H9 (cell line): ENCODE data around the gene ADGRD1. TPM values are rescaled to one million over a fixed set of nuclear protein-coding genes. Genes with fewer than 3 reads are reported as not detected.

Source experiments
- DNase-seq: peaks from one replicate; pipeline ENCODE4 v3.0.0-alpha.2; 2017
- H2AFZ ChIP-seq: one replicate; pipeline ENCODE4 v1.6.1; 2013; ENCODE audit warnings: mild to moderate bottlenecking, low read length, control low read depth, moderate library complexity
- H2AK5ac ChIP-seq: 2 replicates; pipeline ENCODE4 v1.6.1; 2013; ENCODE audit warnings: low read length, control low read depth, mixed read lengths; ENCODE audit not compliant: insufficient read length
- H2BK120ac ChIP-seq: one replicate; pipeline ENCODE4 v1.6.1; 2013; ENCODE audit warnings: low read depth, mild to moderate bottlenecking, low read length, control low read depth, inconsistent platforms; ENCODE audit not compliant: poor library complexity, severe bottlenecking
- H2BK12ac ChIP-seq: 2 replicates; pipeline ENCODE4 v1.6.1; 2013; ENCODE audit warnings: low read length, control low read depth, mixed read lengths, low read depth; ENCODE audit not compliant: insufficient read length
- H2BK15ac ChIP-seq: 2 replicates; pipeline ENCODE4 v1.6.1; 2013; ENCODE audit warnings: low read depth, low read length, control low read depth
- H2BK20ac ChIP-seq: one replicate; pipeline ENCODE4 v1.6.1; 2013; ENCODE audit warnings: low read depth, mild to moderate bottlenecking, low read length, control low read depth, inconsistent platforms; ENCODE audit not compliant: poor library complexity, severe bottlenecking
- H2BK5ac ChIP-seq: 2 replicates; pipeline ENCODE4 v1.6.1; 2013; ENCODE audit warnings: low read length, control low read depth, mixed read lengths; ENCODE audit not compliant: insufficient read length
- H3K14ac ChIP-seq: 2 replicates; pipeline ENCODE4 v1.6.1; 2013; ENCODE audit warnings: low read length, control low read depth; ENCODE audit not compliant: insufficient read depth
- H3K18ac ChIP-seq: 2 replicates; pipeline ENCODE4 v1.6.1; 2013; ENCODE audit warnings: low read depth, mild to moderate bottlenecking, mixed read lengths, low read length, control low read depth; ENCODE audit not compliant: insufficient read length
- H3K23ac ChIP-seq: 2 replicates; pipeline ENCODE4 v1.6.1; 2013; ENCODE audit warnings: low read length, control low read depth, mixed read lengths, low read depth; ENCODE audit not compliant: insufficient read length
- H3K23me2 ChIP-seq: 2 replicates; pipeline ENCODE4 v1.6.1; 2013; ENCODE audit warnings: low read depth, mild to moderate bottlenecking, mixed read lengths, low read length, control low read depth; ENCODE audit not compliant: insufficient read length, poor library complexity, severe bottlenecking
- H3K27ac ChIP-seq: 2 replicates; pipeline ENCODE4 v1.5.1; 2013; ENCODE audit warnings: low read length, control low read depth, mixed read lengths, low read depth; ENCODE audit not compliant: insufficient read length
- H3K27me3 ChIP-seq: 2 replicates; pipeline ENCODE4 v1.6.1; 2013; ENCODE audit warnings: low read length, control low read depth, inconsistent platforms; ENCODE audit not compliant: insufficient read depth
- H3K4ac ChIP-seq: 2 replicates; pipeline ENCODE4 v1.6.1; 2013; ENCODE audit warnings: low read depth, mild to moderate bottlenecking, control low read depth, inconsistent platforms, low read length, moderate library complexity
- H3K4me1 ChIP-seq: 2 replicates; pipeline ENCODE4 v1.6.1; 2013; ENCODE audit warnings: low read length, control low read depth, inconsistent platforms; ENCODE audit not compliant: insufficient read depth
- H3K4me2 ChIP-seq: 2 replicates; pipeline ENCODE4 v1.6.1; 2013; ENCODE audit warnings: low read length, control low read depth, mixed read lengths; ENCODE audit not compliant: insufficient read length, insufficient read depth
- H3K56ac ChIP-seq: 2 replicates; pipeline ENCODE4 v1.6.1; 2013; ENCODE audit warnings: low read depth, mild to moderate bottlenecking, mixed read lengths, low read length, control low read depth; ENCODE audit not compliant: insufficient read length
- H3K79me1 ChIP-seq: 2 replicates; pipeline ENCODE4 v1.6.1; 2013; ENCODE audit warnings: low read depth, mild to moderate bottlenecking, moderate library complexity, low read length, control low read depth, inconsistent platforms; ENCODE audit not compliant: insufficient read depth, poor library complexity, severe bottlenecking
- H3K79me2 ChIP-seq: 2 replicates; pipeline ENCODE4 v1.6.1; 2013; ENCODE audit warnings: low read length, control low read depth, inconsistent platforms; ENCODE audit not compliant: insufficient read depth
- H3K9ac ChIP-seq: 2 replicates; pipeline ENCODE4 v1.6.1; 2013; ENCODE audit warnings: low read length, control low read depth, mixed read lengths; ENCODE audit not compliant: insufficient read length; ENCODE audit errors: extremely low read depth
- H3K9me3 ChIP-seq: one replicate; pipeline ENCODE4 v1.6.1; 2013; ENCODE audit warnings: low read depth, low read length, inconsistent platforms; ENCODE audit not compliant: control insufficient read depth
- H3T11ph ChIP-seq: one replicate; pipeline ENCODE4 v1.6.1; 2013; ENCODE audit warnings: mild to moderate bottlenecking, low read length, control low read depth, inconsistent platforms
- H4K20me1 ChIP-seq: one replicate; pipeline ENCODE4 v1.6.1; 2013; ENCODE audit not compliant: control insufficient read depth, insufficient read length, insufficient read depth
- H4K5ac ChIP-seq: 2 replicates; pipeline ENCODE4 v1.6.1; 2013; ENCODE audit warnings: low read depth, mild to moderate bottlenecking, mixed read lengths, low read length, control low read depth; ENCODE audit not compliant: insufficient read length
- H4K8ac ChIP-seq: replicated peaks from 2 replicates; pipeline ENCODE4 v1.6.1; 2013; ENCODE audit warnings: low read length, control low read depth, mixed read lengths, low read depth; ENCODE audit not compliant: insufficient read length
- H4K91ac ChIP-seq: 2 replicates; pipeline ENCODE4 v1.6.1; 2013; ENCODE audit warnings: low read depth, mild to moderate bottlenecking, moderate library complexity, mixed read lengths, low read length, control low read depth; ENCODE audit not compliant: insufficient read length
- H3K27ac Mint-ChIP-seq, 3 experiments: 2 replicates in 2 of 3; 3 replicates in 1 of 3; pipeline ENCODE4 v1.8.0; 2020 to 2021; ENCODE audit warnings: mixed read lengths in 3 of 3, mild to moderate bottlenecking in 1 of 3, moderate library complexity in 1 of 3
- H3K27me3 Mint-ChIP-seq: 2 replicates; pipeline ENCODE4 v1.8.0; 2021; ENCODE audit warnings: low read depth, mild to moderate bottlenecking, moderate library complexity, mixed read lengths
- H3K36me3 Mint-ChIP-seq, 3 experiments: 2 replicates in 2 of 3; 3 replicates in 1 of 3; pipeline ENCODE4 v1.8.0; 2020 to 2021; ENCODE audit warnings: low read depth in 3 of 3, mixed read lengths in 3 of 3; ENCODE audit not compliant: insufficient read depth in 1 of 3
- H3K4me1 Mint-ChIP-seq, 2 experiments: 2 replicates each; pipeline ENCODE4 v1.8.0; 2020; ENCODE audit warnings: mixed read lengths in 2 of 2
- H3K4me3 Mint-ChIP-seq, 2 experiments: 2 replicates in 1 of 2; 3 replicates in 1 of 2; pipeline ENCODE4 v1.8.0; 2020 to 2021; ENCODE audit warnings: mild to moderate bottlenecking in 2 of 2, mixed read lengths in 2 of 2, moderate library complexity in 1 of 2
- H3K9me3 Mint-ChIP-seq, 2 experiments: 2 replicates in 1 of 2; 3 replicates in 1 of 2; pipeline ENCODE4 v1.8.0; 2020; ENCODE audit warnings: mild to moderate bottlenecking in 2 of 2, mixed read lengths in 2 of 2, moderate library complexity in 1 of 2
- CTCF ChIP-seq: fragments of 200-600 bp; sonication (generic); conservative IDR thresholded peaks from 3 replicates; pipeline ENCODE4 v1.8.0; 2021; ENCODE audit warnings: antibody characterized with exemption, mild to moderate bottlenecking
- WGBS: extraction: QIAGEN DNeasy Blood & Tissue Kit; methylation state at CpG from one replicate; pipeline ENCODE4 v1.1.7; 2013; ENCODE audit warnings: missing lambda C conversion rate, low lambda C conversion rate, mixed read lengths; ENCODE audit not compliant: insufficient read length; ENCODE audit errors: extremely low coverage; 5-methylcytosine and 5-hydroxymethylcytosine counted together
- total RNA-seq: library from RNA; stranded (reverse); gene quantifications from 2 replicates; pipeline ENCODE4 v1.2.1, GENCODE V29; 2021

ADGRD1 gene
- total RNA-seq, 1 experiment from 2014 or later: 0.52 TPM

GRCh38 chr12:131033886-131034482 is 80.3 kb downstream of the ADGRD1 start:
- peaks cover 17 to 19% of the 10 kb centered on the region in 2 experiments for H3K9me3 Mint-ChIP-seq
- no peak for DNase-seq
- Histone ChIP-seq H3T11ph (no peak overlapping the region), H4K20me1 (no peaks in the 10 kb centered on the region), H3K4me1 (no peaks in the 10 kb centered on the region), H3K14ac (no peak overlapping the region; the same call in 1 of the 2 replicates), H3K4me2 (no peak overlapping the region), H3K27ac (no peak overlapping the region), H4K8ac (no peak overlapping the region), H3K79me2 (no peaks in the 10 kb centered on the region), H3K9me3 (no peaks in the 10 kb centered on the region), H3K27me3 (no peaks in the 10 kb centered on the region; the same call in 1 of the 2 replicates), H2BK5ac (no peak overlapping the region), H3K23ac (no peak overlapping the region), H2BK120ac (no peak overlapping the region), H3K4ac (no peak overlapping the region), H4K91ac (no peak overlapping the region), H3K23me2 (no peaks in the 10 kb centered on the region), H3K56ac (no peak overlapping the region), H2BK12ac (no peak overlapping the region), H3K79me1 (no peaks in the 10 kb centered on the region), H2AK5ac (no peak overlapping the region), H3K9ac (no peak overlapping the region), H2BK20ac (no peak overlapping the region), H3K18ac (no peak overlapping the region), H4K5ac (no peak overlapping the region), H2AFZ (no peak overlapping the region), H2BK15ac (no peak overlapping the region)
- peaks cover 6 to 20% (median 16%) of the 10 kb centered on the region in 3 experiments for H3K36me3 Mint-ChIP-seq
- WGBS: no CpG with 5 or more reads among the region's 30 CpGs
- H3K4me3 Mint-ChIP-seq: no peak overlapping the region; a peak in 1 of 5 replicates
- no peaks in the 10 kb centered on the region for H3K4me1 Mint-ChIP-seq
- H3K27me3 Mint-ChIP-seq: no peaks in the 10 kb centered on the region; the same call in 1 of the 2 replicates
- TF ChIP-seq CTCF: no peak
- peak overlapping the region in 1 of 3 experiments; percentile 41; a peak in 2 of 7 replicates for H3K27ac Mint-ChIP-seq
